ENCODE data around the gene CCNT2. TPM values are rescaled to one million over a fixed set of nuclear protein-coding genes. Genes with fewer than 3 reads are reported as not detected.

Gene CCNT2
- total RNA-seq, 1 experiment from 2014 or later: 38.1 TPM

DNA sequence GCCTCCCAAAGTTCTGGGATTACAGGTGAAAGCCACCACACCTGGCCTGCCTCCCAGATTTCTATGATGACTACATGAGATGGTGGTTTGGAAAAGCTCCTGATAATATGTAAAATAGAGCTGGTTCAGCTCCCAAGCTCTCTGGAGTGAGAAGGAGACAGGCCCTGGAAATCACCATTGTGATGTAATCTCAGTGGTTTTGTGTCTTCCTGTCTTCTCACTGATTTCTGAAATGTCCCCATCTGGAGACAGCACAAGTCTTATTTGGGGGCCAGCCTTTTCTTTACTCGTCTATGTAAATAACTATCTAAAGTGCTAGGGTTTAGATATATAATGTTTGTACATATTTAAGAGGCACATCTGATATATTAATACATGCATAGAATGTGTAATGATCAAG, 64.0 kb downstream of the CCNT2 start:
- CTCF ChIA-PET: interaction anchor here (0.5 to 0.7 kb wide), 2 partner anchors 396 to 754 kb away, joined by 3 to 5 read pairs; no protein-coding TSS in a partner anchor
- DNase-seq (ENCODE audit: low spot score) (no peak), ATAC-seq (no peak)
- Mint-ChIP-seq H3K4me1 (0 out of 2 replicates have a peak, but pooled peaks cover 2% of the 10 kb centered on the region), H3K9me3 (peaks cover 15% of the 10 kb centered on the region), H3K27ac (no peak overlapping the region), H3K36me3 (no peaks in the 10 kb centered on the region), H3K4me3 (no peak overlapping the region), H3K27me3 (ENCODE audit: low read depth) (peaks cover 4% of the 10 kb centered on the region)
- no peak for TF ChIP-seq CREM (CRISPR knock-in tag; IDR thresholded peaks at IDR 0.05)
- TF ChIP-seq, protein P1, sequence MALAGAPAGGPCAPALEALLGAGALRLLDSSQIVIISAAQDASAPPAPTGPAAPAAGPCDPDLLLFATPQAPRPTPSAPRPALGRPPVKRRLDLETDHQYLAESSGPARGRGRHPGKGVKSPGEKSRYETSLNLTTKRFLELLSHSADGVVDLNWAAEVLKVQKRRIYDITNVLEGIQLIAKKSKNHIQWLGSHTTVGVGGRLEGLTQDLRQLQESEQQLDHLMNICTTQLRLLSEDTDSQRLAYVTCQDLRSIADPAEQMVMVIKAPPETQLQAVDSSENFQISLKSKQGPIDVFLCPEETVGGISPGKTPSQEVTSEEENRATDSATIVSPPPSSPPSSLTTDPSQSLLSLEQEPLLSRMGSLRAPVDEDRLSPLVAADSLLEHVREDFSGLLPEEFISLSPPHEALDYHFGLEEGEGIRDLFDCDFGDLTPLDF (CRISPR knock-in tag; IDR thresholded peaks at IDR 0.05): no peak
- TF ChIP-seq CBFB (CRISPR knock-in tag; IDR thresholded peaks at IDR 0.05; ENCODE audit: low read depth): no peak
- TF ChIP-seq, protein P2, sequence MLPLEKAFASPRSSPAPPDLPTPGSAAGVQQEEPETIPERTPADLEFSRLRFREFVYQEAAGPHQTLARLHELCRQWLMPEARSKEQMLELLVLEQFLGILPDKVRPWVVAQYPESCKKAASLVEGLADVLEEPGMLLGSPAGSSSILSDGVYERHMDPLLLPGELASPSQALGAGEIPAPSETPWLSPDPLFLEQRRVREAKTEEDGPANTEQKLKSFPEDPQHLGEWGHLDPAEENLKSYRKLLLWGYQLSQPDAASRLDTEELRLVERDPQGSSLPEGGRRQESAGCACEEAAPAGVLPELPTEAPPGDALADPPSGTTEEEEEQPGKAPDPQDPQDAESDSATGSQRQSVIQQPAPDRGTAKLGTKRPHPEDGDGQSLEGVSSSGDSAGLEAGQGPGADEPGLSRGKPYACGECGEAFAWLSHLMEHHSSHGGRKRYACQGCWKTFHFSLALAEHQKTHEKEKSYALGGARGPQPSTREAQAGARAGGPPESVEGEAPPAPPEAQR (CRISPR knock-in tag; IDR thresholded peaks at IDR 0.05): no peak
- TF ChIP-seq JUN (CRISPR knock-in tag; IDR thresholded peaks at IDR 0.05): no peak
- TF ChIP-seq, protein P3, sequence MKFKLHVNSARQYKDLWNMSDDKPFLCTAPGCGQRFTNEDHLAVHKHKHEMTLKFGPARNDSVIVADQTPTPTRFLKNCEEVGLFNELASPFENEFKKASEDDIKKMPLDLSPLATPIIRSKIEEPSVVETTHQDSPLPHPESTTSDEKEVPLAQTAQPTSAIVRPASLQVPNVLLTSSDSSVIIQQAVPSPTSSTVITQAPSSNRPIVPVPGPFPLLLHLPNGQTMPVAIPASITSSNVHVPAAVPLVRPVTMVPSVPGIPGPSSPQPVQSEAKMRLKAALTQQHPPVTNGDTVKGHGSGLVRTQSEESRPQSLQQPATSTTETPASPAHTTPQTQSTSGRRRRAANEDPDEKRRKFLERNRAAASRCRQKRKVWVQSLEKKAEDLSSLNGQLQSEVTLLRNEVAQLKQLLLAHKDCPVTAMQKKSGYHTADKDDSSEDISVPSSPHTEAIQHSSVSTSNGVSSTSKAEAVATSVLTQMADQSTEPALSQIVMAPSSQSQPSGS (CRISPR knock-in tag; IDR thresholded peaks at IDR 0.05; ENCODE audit: borderline replicate concordance, low read depth): no peak
- no peak for TF ChIP-seq GRHL2 (CRISPR knock-in tag; IDR thresholded peaks at IDR 0.05; ENCODE audit: insufficient replicate concordance, severe bottlenecking)
- no peak for TF ChIP-seq NR2C2 (CRISPR knock-in tag; IDR thresholded peaks at IDR 0.05)
- TF ChIP-seq, protein P4, sequence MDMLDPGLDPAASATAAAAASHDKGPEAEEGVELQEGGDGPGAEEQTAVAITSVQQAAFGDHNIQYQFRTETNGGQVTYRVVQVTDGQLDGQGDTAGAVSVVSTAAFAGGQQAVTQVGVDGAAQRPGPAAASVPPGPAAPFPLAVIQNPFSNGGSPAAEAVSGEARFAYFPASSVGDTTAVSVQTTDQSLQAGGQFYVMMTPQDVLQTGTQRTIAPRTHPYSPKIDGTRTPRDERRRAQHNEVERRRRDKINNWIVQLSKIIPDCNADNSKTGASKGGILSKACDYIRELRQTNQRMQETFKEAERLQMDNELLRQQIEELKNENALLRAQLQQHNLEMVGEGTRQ (CRISPR knock-in tag; IDR thresholded peaks at IDR 0.05): no peak
- no peak for TF ChIP-seq KAT7 (CRISPR knock-in tag; IDR thresholded peaks at IDR 0.05; ENCODE audit: borderline replicate concordance)
- no peak for TF ChIP-seq ZNF121 (CRISPR knock-in tag; IDR thresholded peaks at IDR 0.05)
- TF ChIP-seq, protein P5, sequence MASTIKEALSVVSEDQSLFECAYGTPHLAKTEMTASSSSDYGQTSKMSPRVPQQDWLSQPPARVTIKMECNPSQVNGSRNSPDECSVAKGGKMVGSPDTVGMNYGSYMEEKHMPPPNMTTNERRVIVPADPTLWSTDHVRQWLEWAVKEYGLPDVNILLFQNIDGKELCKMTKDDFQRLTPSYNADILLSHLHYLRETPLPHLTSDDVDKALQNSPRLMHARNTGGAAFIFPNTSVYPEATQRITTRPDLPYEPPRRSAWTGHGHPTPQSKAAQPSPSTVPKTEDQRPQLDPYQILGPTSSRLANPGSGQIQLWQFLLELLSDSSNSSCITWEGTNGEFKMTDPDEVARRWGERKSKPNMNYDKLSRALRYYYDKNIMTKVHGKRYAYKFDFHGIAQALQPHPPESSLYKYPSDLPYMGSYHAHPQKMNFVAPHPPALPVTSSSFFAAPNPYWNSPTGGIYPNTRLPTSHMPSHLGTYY (CRISPR knock-in tag; IDR thresholded peaks at IDR 0.05): no peak
- TF ChIP-seq, protein P6, sequence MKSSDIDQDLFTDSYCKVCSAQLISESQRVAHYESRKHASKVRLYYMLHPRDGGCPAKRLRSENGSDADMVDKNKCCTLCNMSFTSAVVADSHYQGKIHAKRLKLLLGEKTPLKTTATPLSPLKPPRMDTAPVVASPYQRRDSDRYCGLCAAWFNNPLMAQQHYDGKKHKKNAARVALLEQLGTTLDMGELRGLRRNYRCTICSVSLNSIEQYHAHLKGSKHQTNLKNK (CRISPR knock-in tag; IDR thresholded peaks at IDR 0.05): no peak
- TF ChIP-seq, protein P7, sequence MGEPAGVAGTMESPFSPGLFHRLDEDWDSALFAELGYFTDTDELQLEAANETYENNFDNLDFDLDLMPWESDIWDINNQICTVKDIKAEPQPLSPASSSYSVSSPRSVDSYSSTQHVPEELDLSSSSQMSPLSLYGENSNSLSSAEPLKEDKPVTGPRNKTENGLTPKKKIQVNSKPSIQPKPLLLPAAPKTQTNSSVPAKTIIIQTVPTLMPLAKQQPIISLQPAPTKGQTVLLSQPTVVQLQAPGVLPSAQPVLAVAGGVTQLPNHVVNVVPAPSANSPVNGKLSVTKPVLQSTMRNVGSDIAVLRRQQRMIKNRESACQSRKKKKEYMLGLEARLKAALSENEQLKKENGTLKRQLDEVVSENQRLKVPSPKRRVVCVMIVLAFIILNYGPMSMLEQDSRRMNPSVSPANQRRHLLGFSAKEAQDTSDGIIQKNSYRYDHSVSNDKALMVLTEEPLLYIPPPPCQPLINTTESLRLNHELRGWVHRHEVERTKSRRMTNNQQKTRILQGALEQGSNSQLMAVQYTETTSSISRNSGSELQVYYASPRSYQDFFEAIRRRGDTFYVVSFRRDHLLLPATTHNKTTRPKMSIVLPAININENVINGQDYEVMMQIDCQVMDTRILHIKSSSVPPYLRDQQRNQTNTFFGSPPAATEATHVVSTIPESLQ (CRISPR knock-in tag; IDR thresholded peaks at IDR 0.05): no peak
- no peak for TF ChIP-seq ZNF423 (CRISPR knock-in tag; IDR thresholded peaks at IDR 0.05)
- TF ChIP-seq, protein P8, sequence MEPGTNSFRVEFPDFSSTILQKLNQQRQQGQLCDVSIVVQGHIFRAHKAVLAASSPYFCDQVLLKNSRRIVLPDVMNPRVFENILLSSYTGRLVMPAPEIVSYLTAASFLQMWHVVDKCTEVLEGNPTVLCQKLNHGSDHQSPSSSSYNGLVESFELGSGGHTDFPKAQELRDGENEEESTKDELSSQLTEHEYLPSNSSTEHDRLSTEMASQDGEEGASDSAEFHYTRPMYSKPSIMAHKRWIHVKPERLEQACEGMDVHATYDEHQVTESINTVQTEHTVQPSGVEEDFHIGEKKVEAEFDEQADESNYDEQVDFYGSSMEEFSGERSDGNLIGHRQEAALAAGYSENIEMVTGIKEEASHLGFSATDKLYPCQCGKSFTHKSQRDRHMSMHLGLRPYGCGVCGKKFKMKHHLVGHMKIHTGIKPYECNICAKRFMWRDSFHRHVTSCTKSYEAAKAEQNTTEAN (CRISPR knock-in tag; IDR thresholded peaks at IDR 0.05): no peak
- no peak for TF ChIP-seq TP53 (CRISPR knock-in tag; IDR thresholded peaks at IDR 0.05)
- TF ChIP-seq, protein P9, sequence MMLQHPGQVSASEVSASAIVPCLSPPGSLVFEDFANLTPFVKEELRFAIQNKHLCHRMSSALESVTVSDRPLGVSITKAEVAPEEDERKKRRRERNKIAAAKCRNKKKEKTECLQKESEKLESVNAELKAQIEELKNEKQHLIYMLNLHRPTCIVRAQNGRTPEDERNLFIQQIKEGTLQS (CRISPR knock-in tag; conservative IDR thresholded peaks at IDR 0.05): no peak
- TF ChIP-seq, protein P10, sequence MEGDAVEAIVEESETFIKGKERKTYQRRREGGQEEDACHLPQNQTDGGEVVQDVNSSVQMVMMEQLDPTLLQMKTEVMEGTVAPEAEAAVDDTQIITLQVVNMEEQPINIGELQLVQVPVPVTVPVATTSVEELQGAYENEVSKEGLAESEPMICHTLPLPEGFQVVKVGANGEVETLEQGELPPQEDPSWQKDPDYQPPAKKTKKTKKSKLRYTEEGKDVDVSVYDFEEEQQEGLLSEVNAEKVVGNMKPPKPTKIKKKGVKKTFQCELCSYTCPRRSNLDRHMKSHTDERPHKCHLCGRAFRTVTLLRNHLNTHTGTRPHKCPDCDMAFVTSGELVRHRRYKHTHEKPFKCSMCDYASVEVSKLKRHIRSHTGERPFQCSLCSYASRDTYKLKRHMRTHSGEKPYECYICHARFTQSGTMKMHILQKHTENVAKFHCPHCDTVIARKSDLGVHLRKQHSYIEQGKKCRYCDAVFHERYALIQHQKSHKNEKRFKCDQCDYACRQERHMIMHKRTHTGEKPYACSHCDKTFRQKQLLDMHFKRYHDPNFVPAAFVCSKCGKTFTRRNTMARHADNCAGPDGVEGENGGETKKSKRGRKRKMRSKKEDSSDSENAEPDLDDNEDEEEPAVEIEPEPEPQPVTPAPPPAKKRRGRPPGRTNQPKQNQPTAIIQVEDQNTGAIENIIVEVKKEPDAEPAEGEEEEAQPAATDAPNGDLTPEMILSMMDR (IDR thresholded peaks at IDR 0.05): no peak
- POLR2A ChIA-PET: no interaction called here
